ENCODE measurements around the gene TRIM13.
A peak's percentile ranks its signal among the peaks of the same experiment; 100 is the strongest.
"Not testable (repeated sequence)": the region's sequence is repeated elsewhere in the genome, so short reads cannot be mapped to it uniquely, and the experiment has no call there.

Gene TRIM13

GRCh38 chr13:49996951-49997895 lies at the start of gene TRIM13:
TSS of gene TRIM13 (plus strand) at chr13:49997042. CDS start at chr13:50011941, 14,899 bp downstream.
- peak; percentile 54 to 92 (median 82) for DNase-seq

DNA sequence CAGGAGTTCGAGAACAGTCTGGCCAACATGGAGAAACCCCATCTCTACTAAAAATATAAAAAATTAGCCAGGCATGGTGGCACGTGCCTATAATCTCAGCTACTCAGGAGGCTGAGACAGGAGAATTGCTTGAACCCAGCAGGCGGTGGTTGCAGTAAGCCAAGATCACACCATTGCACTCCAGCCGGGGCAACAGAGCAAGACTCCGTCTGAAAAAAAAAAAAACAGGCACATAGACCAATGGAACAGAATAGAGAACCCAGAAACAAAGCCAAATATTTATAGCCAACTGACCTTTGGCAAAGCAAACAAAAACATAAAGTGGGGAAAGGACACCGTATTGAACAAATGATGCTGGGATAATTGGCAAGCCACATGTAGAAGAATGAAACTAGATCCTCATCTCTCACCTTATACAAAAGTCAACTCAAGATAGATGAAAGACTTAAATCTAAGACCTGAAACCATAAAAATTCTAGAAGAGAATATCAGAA lies 48.0 kb upstream of the TRIM13 start:
- not testable (repeated sequence) for DNase-seq

GRCh38 chr13:49951754-49952535 lies 44.9 kb upstream of the TRIM13 start:
- DNase-seq = no peak

GRCh38 chr13:49953560-49953959 lies 43.3 kb upstream of the TRIM13 start:
- DNase-seq = no peak

DNA sequence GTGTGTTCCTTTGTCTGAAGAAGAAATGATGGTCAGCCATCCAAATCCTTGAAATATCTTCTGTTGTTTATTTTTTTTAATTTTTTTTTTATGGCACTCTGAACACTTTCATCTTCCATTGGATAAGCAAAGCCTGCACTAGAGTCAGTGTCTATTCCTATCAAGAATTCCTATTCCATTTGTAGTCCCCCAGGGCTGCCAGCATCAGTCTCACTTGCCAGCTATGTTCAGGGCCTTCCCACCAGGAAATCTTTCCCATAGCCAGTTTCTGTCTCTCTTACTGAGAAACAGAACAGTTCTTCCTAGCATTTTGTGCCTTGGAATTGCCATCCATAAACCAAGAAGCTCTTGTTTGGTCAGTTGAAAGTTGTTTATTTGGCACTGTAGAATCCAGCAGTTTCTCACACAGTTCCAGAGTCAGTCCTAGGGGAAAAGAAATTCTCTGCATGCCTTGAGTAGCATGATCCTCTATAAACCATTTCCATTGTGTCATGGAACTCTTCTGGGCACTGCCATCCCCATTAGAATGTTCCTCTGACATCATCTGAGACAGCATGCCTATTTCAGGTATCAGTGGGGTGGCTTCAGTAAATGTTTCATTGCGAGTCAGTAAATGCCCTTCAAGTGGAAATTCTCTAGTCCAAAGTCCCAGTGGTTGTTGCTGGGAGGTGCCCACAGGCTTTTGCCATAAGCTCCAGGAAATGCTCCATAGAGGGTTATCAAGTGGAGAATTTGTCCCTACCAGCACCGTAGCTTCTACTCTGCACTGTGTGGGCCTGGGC lies 42.0 kb upstream of the TRIM13 start:
- no peak for DNase-seq

DNA sequence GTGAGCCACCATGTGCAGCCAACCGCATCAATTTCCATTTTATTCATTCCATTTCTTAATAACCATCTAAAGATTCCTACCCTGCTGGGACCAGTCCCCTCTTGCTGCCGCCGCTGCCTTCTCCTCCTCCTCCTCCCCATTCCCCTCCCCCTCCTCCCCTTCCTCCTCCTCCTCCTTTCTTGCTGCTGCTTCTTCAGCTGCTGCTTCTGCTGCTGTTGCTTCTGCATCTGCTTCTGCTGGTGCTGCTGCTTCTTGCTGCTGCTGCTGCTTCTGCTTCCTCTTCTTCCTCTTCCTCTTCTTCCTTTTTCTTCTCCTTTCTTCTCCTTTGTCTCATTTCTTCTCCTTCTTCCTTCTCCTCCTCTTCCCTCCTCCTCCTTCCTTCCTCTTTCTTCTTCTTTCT lies 40.7 kb upstream of the TRIM13 start:
- no peak for DNase-seq

- DNase-seq = no peak
These were observed 38.5 kb upstream of the TRIM13 start for GRCh38 chr13:49958321-49958720.

GRCh38 chr13:49967456-49967855 lies 29.4 kb upstream of the TRIM13 start:
- DNase-seq = no peak

- DNase-seq = no peak
These were observed 24.1 kb upstream of the TRIM13 start for GRCh38 chr13:49972709-49973108.

DNA sequence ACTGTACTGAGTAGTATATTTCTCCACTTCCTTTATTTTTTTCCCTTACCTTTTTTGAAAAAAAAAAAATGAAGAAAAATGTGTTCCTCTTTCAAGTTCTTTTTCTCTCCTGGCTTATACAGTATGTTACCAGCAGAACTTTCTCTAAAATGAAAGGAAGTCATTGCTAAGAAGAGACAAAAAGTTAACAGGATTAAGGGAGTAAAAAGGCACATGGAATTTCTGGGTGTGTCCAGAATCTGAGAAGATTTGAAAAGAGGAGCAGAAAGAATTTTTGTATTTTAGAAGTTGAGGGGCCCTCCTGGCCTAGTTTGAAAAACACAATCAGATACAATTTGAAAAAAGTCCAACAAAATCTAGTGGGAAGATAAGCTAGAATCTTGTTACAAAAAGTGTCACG lies 21.0 kb upstream of the TRIM13 start:
- no peak for DNase-seq

DNA sequence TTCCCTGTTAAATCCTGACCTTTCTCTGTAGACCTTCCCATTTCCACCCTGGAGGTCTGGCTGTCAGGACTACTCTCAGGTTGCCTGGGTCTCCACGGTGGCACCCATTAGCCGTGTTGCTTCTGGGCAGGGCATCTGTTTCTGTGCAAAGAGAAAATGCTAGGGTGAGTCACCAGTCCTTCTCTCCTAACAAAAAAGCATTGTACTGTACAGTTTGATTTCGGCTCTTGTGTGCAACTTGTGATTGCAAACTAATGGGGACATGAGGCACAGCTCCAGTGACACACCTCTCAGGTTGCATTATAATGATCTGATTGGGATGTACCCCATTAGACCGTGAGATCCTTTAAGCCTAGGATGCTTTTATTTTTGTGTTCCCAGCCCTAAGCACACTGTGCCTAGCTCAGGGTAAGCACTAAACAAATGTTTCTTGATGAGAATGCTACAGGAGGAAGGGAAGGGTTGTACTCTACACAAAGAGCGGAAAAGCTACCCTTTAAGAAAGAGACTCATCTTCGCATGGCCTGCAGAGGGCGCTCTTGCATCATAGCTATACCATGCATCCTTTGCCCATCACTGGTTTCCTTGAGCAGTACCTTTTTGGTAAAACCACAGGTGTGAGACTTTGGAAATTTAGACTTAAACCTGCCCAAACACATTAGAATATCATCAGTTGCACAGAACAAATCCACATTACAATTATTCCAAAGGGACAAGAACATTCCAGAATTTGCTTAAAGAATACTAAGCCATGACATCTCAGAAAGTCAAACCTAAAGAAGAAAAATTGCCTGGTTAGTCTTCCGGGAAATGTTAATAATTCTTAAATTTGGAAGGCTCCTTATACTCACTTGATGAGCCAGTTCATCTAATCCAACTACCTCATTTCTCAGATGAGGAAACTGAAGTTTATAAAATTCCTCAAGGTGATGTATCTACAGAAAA lies 20.3 kb upstream of the TRIM13 start:
- peak; percentile 45 to 80 (median 68) for DNase-seq

DNA sequence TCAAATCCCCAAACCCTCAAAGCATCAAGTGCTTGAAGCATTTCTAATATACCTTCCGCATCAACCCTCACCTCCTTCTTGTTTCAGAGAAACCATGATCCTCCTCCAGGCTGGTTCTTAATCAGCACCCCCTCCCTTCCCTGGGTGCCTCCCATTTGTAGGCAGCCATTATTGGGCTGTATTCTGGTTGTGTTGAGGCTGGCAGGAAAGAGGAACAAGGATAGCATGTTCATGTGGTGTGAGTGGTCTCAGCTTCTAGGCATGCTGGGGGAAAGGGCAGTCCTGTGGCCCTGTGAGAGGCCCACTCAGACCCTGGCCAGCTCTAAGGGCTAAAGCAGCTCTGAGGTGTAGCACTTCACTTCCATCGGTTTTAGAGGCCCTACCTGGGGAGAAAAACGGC lies 18.9 kb upstream of the TRIM13 start:
- DNase-seq = no peak

- no peak for DNase-seq
These were observed 16.6 kb upstream of the TRIM13 start for GRCh38 chr13:49980266-49980665.

DNA sequence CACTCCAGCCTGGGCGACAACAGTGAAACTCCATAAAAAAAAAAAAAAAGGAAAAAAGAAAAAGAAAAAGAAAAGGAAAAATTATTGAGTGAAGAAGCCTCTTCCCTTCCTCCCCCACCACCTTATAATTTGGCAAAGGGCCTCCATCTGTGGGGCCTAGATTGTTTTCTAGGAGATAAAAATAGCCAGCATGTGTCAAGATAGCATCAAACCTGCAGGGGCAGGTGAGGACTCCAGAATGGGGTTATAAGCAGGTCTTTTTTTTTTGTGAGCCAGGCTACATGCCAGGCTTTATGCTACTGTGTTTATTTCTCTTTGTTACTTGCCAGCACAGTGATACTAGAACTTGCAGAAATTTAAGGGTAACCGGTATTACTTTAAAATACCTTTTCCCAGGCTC lies 11.7 kb upstream of the TRIM13 start:
- no peak for DNase-seq

GRCh38 chr13:49986471-49986870 lies 10.4 kb upstream of the TRIM13 start:
- no peak for DNase-seq

DNA sequence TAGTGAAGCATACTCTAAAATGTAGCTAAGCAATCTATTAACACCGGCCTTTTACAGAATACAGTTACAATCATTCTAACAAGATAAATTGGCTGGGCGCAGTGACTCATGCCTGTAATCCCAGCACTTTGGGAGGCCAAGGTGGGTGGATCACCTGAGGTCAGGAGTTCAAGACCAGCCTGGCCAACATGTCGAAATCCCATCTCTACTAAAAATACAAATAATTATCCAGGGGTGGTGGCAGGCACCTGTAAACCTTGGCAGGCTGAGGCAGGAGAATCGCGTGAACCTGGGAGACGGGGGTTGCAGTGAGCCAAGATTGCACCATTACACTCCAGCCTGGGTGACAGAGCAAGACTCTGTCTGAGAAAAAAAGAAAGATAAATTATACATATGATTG lies 6.2 kb upstream of the TRIM13 start:
- DNase-seq = not testable (repeated sequence)

- DNase-seq = no peak
These were observed 3.7 kb upstream of the TRIM13 start for GRCh38 chr13:49993111-49993510.

- DNase-seq = no peak
These were observed 3.2 kb upstream of the TRIM13 start for GRCh38 chr13:49993666-49994065.

- no peak for DNase-seq
These were observed 1.2 kb upstream of the TRIM13 start for GRCh38 chr13:49995625-49996101.

GRCh38 chr13:49996161-49996915 lies 504 bp upstream of the TRIM13 start:
- DNase-seq = peak; percentile 68 to 84 (median 80)

DNA sequence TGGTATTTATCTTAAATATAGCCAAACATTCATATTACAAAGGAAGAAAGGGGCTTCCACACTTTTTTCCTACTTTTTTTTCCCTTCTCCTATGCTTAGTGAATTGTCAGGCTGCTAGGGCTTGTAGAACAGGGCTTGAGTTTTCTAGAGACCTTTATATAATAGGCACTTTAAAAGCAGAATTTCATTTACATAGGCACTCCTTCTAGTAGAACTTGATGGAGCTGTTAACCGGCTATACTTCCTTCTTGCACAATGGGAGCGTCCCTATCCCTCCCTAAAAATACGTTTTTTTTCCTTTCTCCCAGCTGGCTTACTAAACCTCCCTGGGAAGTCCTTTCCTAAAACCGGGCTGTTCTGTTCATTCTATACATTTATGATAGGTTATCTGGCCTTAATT lies 1.1 kb downstream of the TRIM13 start:
- DNase-seq = no peak
